GM12864 (cell line): ENCODE results near the gene INPPL1.

ENCODE experiments used
- DNase-seq: peaks from one replicate; pipeline ENCODE4 v3.0.0-alpha.2; 2011; ENCODE audit warnings: low read depth
- H3K4me3 ChIP-seq: 2 replicates; pipeline ENCODE4 v1.5.1; 2011; ENCODE audit warnings: mild to moderate bottlenecking, low read depth, low read length, control low read depth
- TF ChIP-seq, protein P1 (sequence below): IDR thresholded peaks from 2 replicates; pipeline ENCODE4 v1.5.1; 2011; ENCODE audit warnings: low read depth, mild to moderate bottlenecking, moderate library complexity, low read length, control low read depth, inconsistent platforms; ENCODE audit errors: missing control alignments

Gene INPPL1

DNA sequence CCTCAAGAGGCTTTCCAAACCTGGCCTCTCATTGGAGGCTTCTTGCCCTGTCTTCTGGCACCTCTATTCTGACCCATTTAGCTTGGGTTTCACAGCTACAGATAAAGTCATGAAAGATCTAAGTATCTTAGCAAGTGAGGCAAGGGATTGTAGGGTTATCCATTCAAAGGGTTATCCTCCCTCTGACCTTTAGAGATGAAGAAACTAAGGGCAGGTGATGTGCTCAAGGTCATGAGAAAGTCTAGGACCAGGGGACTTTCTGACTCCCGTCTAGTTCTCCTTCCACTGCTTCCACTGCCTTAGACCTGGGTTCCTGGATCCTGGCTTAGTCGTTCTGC lies 12.2 kb downstream of the INPPL1 start:
- DNase-seq, result no peak

GRCh38 chr11:72237112-72237931 lies 12.8 kb downstream of the INPPL1 start:
- H3K4me3 ChIP-seq, result no peak overlapping the region
- DNase-seq, result no peak
- TF ChIP-seq, protein P1, sequence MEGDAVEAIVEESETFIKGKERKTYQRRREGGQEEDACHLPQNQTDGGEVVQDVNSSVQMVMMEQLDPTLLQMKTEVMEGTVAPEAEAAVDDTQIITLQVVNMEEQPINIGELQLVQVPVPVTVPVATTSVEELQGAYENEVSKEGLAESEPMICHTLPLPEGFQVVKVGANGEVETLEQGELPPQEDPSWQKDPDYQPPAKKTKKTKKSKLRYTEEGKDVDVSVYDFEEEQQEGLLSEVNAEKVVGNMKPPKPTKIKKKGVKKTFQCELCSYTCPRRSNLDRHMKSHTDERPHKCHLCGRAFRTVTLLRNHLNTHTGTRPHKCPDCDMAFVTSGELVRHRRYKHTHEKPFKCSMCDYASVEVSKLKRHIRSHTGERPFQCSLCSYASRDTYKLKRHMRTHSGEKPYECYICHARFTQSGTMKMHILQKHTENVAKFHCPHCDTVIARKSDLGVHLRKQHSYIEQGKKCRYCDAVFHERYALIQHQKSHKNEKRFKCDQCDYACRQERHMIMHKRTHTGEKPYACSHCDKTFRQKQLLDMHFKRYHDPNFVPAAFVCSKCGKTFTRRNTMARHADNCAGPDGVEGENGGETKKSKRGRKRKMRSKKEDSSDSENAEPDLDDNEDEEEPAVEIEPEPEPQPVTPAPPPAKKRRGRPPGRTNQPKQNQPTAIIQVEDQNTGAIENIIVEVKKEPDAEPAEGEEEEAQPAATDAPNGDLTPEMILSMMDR, result no peak

More for the DNA sequence above, 12.2 kb downstream of the INPPL1 start:
- TF ChIP-seq, protein P1, result no peak
- no peak overlapping the region for H3K4me3 ChIP-seq

DNA sequence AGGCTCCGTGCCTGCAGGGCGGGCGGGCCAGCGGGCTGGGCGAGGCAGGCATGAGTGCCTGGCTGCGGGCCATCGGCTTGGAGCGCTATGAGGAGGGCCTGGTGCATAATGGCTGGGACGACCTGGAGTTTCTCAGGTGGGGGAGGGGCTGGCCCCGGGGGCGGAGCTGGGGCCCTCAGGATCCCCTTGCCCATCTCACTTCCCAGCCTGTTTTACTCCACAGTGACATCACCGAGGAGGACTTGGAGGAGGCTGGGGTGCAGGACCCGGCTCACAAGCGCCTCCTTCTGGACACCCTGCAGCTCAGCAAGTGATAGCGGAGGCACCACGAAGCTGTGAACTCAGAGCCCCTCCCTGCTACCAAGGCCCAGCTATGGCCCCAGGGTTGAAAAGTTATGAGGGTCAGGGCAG lies 13.5 kb downstream of the INPPL1 start:
- TF ChIP-seq, protein P1, result peak; percentile 90
- no peak for DNase-seq
- no peak overlapping the region for H3K4me3 ChIP-seq

GRCh38 chr11:72238492-72239312 lies 14.1 kb downstream of the INPPL1 start:
- DNase-seq, result no peak
- no peak overlapping the region for H3K4me3 ChIP-seq
- TF ChIP-seq, protein P1, result no peak

DNA sequence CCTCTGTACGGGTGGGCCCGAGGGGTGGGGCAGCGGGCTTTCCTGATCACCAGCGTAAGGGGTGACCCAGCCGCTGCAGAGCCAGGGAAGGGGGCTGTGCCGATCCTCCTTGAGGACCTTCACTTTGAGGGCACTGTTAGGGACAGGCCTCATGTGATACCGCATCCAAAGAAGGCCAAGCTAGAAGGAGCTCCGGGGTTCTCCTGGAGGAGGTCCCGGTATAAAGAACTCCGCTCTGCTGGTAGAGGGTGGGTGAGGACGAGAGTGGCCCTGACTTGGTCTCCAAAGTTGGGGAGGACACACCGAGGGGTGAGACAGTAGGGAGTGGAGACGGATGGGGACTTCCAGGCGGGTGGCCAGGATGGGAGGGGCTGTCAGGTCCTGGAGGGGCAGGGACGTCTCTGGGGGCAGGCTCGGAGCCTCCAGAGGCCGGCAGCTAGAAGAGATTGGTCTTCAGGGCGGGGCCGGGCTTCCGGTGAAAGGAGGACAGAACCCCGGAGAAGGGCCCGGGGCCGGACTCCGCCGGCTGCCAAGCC lies 14.8 kb downstream of the INPPL1 start:
- TF ChIP-seq, protein P1, result no peak
- DNase-seq, result no peak
- H3K4me3 ChIP-seq, result no peak overlapping the region

- TF ChIP-seq, protein P1, result no peak
- H3K4me3 ChIP-seq, result no peak overlapping the region
- DNase-seq, result no peak
Observed at GRCh38 chr11:72239849-72240460, 15.4 kb downstream of the INPPL1 start.
